C4-2B (cell line): ENCODE data around the gene ST8SIA5.

Experiments
- H3K27ac ChIP-seq: fragments of 450-650 bp; 2 replicates; pipeline ENCODE4 v1.5.1; 2017
- CTCF ChIP-seq: fragments of 450-650 bp; conservative IDR thresholded peaks from 2 replicates; pipeline ENCODE4 v1.5.1; 2017; ENCODE audit warnings: mild to moderate bottlenecking
- ZFX ChIP-seq: fragments of 450-650 bp; IDR thresholded peaks from 2 replicates; pipeline ENCODE4 v1.6.1; 2017

The ST8SIA5 gene

GRCh38 chr18:46642561-46642960, 114.3 kb downstream of the ST8SIA5 start:
- TF ChIP-seq CTCF (no peak), ZFX (no peak)

GRCh38 chr18:46641917-46642316, 114.9 kb downstream of the ST8SIA5 start:
- TF ChIP-seq CTCF (no peak), ZFX (no peak)

More at GRCh38 chr18:46642561-46642960, 114.3 kb downstream of the ST8SIA5 start:
- no peak overlapping the region for H3K27ac ChIP-seq

GRCh38 chr18:46639386-46639785, 117.5 kb downstream of the ST8SIA5 start:
- no peak overlapping the region for H3K27ac ChIP-seq
- TF ChIP-seq ZFX (no peak), CTCF (no peak)

More at GRCh38 chr18:46641917-46642316, 114.9 kb downstream of the ST8SIA5 start:
- no peak overlapping the region for H3K27ac ChIP-seq

- TF ChIP-seq CTCF (no peak), ZFX (no peak)
- H3K27ac ChIP-seq, result no peak overlapping the region
Observed at GRCh38 chr18:46636040-46636630, 120.7 kb downstream of the ST8SIA5 start.

GRCh38 chr18:46632401-46633071, 124.3 kb downstream of the ST8SIA5 start:
- TF ChIP-seq CTCF, result no peak
- no peak for TF ChIP-seq ZFX
- no peak overlapping the region for H3K27ac ChIP-seq

GRCh38 chr18:46630991-46631390, 125.9 kb downstream of the ST8SIA5 start:
- no peak overlapping the region for H3K27ac ChIP-seq
- TF ChIP-seq ZFX (no peak), CTCF (no peak)

- TF ChIP-seq ZFX (no peak), CTCF (no peak)
- no peak overlapping the region for H3K27ac ChIP-seq
Observed at GRCh38 chr18:46630160-46630559, 126.7 kb downstream of the ST8SIA5 start.
